CD4-positive, CD25-positive, alpha-beta regulatory T cell (primary cell): Measurements from ENCODE around the gene ZNF609. TPM values are rescaled to one million over a fixed set of nuclear protein-coding genes. Genes with fewer than 3 reads are reported as not detected.

Source experiments
- ATAC-seq, 2 donors: fragments of 150-1000 bp; cut with Tn5 transposase; one replicate each; pipeline ENCODE4 v1.10.0; 2021; ENCODE audit warnings: low read depth in 2 of 2, moderate number of reproducible peaks in 2 of 2, moderate library complexity in 1 of 2
- DNase-seq, 3 donors: peaks; one replicate each; pipeline versions ENCODE4 v3.0.0 to v3.0.0-alpha.2; 2012 to 2022; ENCODE audit warnings: mixed read lengths in 1 of 3
- H3K27ac ChIP-seq: one replicate; pipeline ENCODE4 v1.7.0; 2013; ENCODE audit warnings: mild to moderate bottlenecking, low read length; ENCODE audit not compliant: insufficient read depth, poor library complexity, severe bottlenecking
- H3K27me3 ChIP-seq: one replicate; pipeline ENCODE4 v1.7.0; 2013; ENCODE audit warnings: low read length; ENCODE audit not compliant: control insufficient read depth, insufficient read depth
- H3K36me3 ChIP-seq: one replicate; pipeline ENCODE4 v1.7.0; 2013; ENCODE audit warnings: mild to moderate bottlenecking, low read length, moderate library complexity; ENCODE audit not compliant: control insufficient read depth, insufficient read depth
- H3K4me1 ChIP-seq: 2 replicates; pipeline ENCODE4 v1.7.0; 2013; ENCODE audit warnings: mild to moderate bottlenecking, low read length; ENCODE audit not compliant: insufficient read depth, control insufficient read depth, poor library complexity, severe bottlenecking
- H3K4me3 ChIP-seq: one replicate; pipeline ENCODE4 v1.7.0; 2013; ENCODE audit warnings: low read depth, mild to moderate bottlenecking, low read length, moderate library complexity
- H3K9me3 ChIP-seq, 2 experiments: 1 replicate in 1 of 2; 2 replicates in 1 of 2; pipeline ENCODE4 v1.7.0; 2013; ENCODE audit warnings: low read length in 2 of 2, mild to moderate bottlenecking in 1 of 2, moderate library complexity in 1 of 2; ENCODE audit not compliant: control insufficient read depth in 2 of 2
- H3K27ac Mint-ChIP-seq, 3 donors: one replicate each; pipeline ENCODE4 v1.8.0; 2020 to 2022; ENCODE audit warnings: mild to moderate bottlenecking in 3 of 3, mixed read lengths in 3 of 3, moderate library complexity in 2 of 3
- H3K27me3 Mint-ChIP-seq: one replicate; pipeline ENCODE4 v1.8.0; 2022; ENCODE audit warnings: mild to moderate bottlenecking, mixed read lengths
- H3K36me3 Mint-ChIP-seq: one replicate; pipeline ENCODE4 v1.8.0; 2020; ENCODE audit warnings: mixed read lengths
- H3K4me1 Mint-ChIP-seq, 4 donors: one replicate each; pipeline ENCODE4 v1.8.0; 2020 to 2022; ENCODE audit warnings: mixed read lengths in 4 of 4, mild to moderate bottlenecking in 1 of 4
- H3K4me3 Mint-ChIP-seq, 4 donors: one replicate each; pipeline ENCODE4 v1.8.0; 2020 to 2022; ENCODE audit warnings: mild to moderate bottlenecking in 4 of 4, mixed read lengths in 4 of 4, moderate library complexity in 3 of 4
- H3K9me3 Mint-ChIP-seq, 7 donors: one replicate each; pipeline ENCODE4 v1.8.0; 2020 to 2022; ENCODE audit warnings: mixed read lengths in 7 of 7, mild to moderate bottlenecking in 3 of 7, moderate library complexity in 2 of 7
- polyA plus RNA-seq, 4 donors: library from polyadenylated mRNA; unstranded; fragments of 300-500 nt; fragmentation: Illumina TruSeq; gene quantifications; one replicate each; pipeline ENCODE4 v1.2.3, GENCODE V29; 2021
- total RNA-seq: library from RNA; stranded (reverse); gene quantifications from one replicate; pipeline ENCODE4 v1.2.3, GENCODE V29; 2022

ZNF609 gene
- total and polyA plus RNA-seq, 5 donors from 2014 or later = 0.64 to 39.0 (median 2.0) TPM

DNA sequence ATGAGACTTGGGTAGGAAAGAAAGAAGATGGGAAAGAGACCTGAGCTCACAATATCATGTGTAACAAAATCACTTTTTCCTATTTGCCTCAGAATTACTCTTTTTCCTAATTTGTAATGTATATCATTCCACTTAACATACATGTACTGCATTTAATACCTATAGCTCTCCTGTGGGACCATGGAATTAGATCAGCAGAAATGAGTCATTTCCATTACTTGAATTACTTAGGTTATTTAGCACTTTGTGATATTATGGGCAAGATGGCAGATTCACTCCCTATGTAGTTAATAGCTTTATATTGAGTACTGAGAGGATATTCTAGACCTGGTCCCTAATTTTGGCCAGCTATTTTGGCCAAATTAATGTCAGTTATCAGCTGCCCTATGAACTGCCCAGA lies 70.5 kb downstream of the ZNF609 start:
- Mint-ChIP-seq H3K27ac (no peak overlapping the region), H3K4me1 (peaks cover 26 to 68% (median 51%) of the 10 kb centered on the region in 4 donors), H3K27me3 (no peaks in the 10 kb centered on the region), H3K9me3 (peaks cover 0 to 2% (median 0%) of the 10 kb centered on the region in 7 donors), H3K4me3 (no peak overlapping the region), H3K36me3 (peaks cover 24% of the 10 kb centered on the region)
- Histone ChIP-seq H3K27ac (no peak overlapping the region), H3K4me3 (no peak overlapping the region), H3K4me1 (peaks cover 12% of the 10 kb centered on the region), H3K9me3 (no peaks in the 10 kb centered on the region), H3K27me3 (no peaks in the 10 kb centered on the region), H3K36me3 (peaks cover 2% of the 10 kb centered on the region)
- no peak for ATAC-seq
- DNase-seq = no peak

DNA sequence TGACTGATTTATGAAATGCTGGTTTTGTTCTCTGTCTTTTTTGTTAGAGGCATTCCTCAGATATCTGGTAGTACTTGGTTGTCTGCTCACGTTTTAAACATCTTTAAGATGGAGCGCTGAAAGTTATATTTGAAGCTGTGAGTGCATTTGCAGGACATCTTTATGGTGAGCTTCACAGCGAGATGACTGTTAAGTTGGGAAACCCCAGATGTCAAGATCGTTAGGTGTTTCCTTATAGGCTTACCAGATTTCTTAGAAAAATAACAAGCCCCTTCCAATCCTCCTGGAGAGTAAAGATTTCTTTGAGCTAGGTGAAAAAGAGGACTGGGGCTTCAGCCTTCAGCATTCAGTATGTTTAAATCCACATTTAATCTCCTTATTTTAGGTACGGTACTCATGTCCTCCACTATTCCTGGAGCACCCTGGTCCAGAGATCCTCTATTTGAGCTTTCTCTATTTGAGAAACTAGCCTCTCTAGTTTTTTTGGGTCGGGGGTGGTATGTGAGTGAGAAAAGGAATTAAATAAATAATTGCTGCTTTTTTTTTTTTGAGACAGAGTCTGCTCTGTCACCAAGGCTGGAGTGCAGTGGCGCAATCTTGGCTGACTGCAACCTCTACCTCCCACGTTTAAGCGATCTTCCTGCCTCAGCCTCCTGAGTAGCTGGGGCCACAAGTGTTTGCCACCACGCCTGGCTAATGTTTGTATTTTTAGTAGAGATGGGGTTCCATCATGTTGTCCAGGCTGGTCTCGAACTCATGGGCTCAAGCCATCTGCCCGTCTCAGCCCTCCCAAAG lies 72.3 kb downstream of the ZNF609 start:
- Mint-ChIP-seq H3K27ac (peak overlapping the region in 1 of 3 donors; percentile 48), H3K4me3 (no peak overlapping the region), H3K36me3 (peaks cover 24% of the 10 kb centered on the region), H3K9me3 (peaks cover 0 to 2% (median 0%) of the 10 kb centered on the region in 7 donors), H3K4me1 (peaks cover 22 to 54% (median 41%) of the 10 kb centered on the region in 4 donors), H3K27me3 (no peaks in the 10 kb centered on the region)
- H3K27me3 ChIP-seq = no peaks in the 10 kb centered on the region
- ATAC-seq (no peak), DNase-seq (peak in 1 of 3 donors; percentile 25)
- H3K4me3 ChIP-seq = no peak overlapping the region
- H3K9me3 ChIP-seq = no peaks in the 10 kb centered on the region
- peaks cover 2% of the 10 kb centered on the region for H3K36me3 ChIP-seq
- H3K27ac ChIP-seq = no peak overlapping the region
- H3K4me1 ChIP-seq = peaks cover 7% of the 10 kb centered on the region

DNA sequence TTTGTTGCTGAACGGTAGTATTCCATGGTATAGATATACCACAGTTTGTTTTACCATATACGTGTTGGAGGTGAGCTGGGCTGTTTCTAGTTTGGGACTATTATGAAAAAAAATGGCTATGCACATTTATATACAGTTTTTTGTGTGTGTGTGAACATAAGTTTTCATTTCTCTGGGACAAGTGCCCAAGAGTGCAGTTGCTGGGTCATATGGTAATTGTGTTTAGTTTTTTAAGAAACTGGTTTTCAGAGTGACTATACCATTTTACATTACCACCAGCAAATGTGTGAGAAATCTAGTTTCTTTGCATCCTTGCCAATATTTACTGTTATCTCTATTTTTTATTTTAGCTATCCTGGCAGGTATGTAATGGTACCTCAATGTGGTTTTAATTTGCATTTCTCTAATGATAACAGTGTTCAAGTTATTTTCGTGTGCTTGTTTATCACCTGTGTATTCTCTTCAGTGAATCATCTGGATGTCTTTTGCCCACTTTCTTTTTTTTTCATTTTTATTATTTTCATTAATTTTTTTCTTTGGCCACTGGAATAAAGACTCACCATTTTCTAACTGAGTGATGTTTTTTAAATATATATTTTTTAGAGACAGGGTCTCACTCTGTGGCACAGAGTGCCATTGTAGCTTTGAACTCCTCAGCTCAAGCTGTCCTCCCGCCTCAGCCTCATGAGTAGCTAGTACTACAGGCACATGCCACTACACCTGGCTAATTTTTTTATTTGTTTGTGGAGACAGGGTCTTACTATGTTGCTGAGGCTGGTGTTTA lies 75.3 kb downstream of the ZNF609 start:
- DNase-seq = no peak
- H3K9me3 Mint-ChIP-seq = no peaks in the 10 kb centered on the region
- no peak overlapping the region for H3K27ac ChIP-seq
- no peaks in the 10 kb centered on the region for H3K27me3 ChIP-seq
- H3K27ac Mint-ChIP-seq = peak overlapping the region; percentile 38 to 62 (median 41)
- no peak overlapping the region for H3K4me3 ChIP-seq
- H3K36me3 ChIP-seq = no peaks in the 10 kb centered on the region
- H3K9me3 ChIP-seq = no peaks in the 10 kb centered on the region
- no peaks in the 10 kb centered on the region for H3K27me3 Mint-ChIP-seq
- H3K4me1 Mint-ChIP-seq = peaks cover 19 to 44% (median 34%) of the 10 kb centered on the region in 4 donors
- H3K4me3 Mint-ChIP-seq = peak overlapping the region in 1 of 4 donors; percentile 36
- ATAC-seq = no peak
- H3K4me1 ChIP-seq = peaks cover 6% of the 10 kb centered on the region
- H3K36me3 Mint-ChIP-seq = peaks cover 19% of the 10 kb centered on the region

DNA sequence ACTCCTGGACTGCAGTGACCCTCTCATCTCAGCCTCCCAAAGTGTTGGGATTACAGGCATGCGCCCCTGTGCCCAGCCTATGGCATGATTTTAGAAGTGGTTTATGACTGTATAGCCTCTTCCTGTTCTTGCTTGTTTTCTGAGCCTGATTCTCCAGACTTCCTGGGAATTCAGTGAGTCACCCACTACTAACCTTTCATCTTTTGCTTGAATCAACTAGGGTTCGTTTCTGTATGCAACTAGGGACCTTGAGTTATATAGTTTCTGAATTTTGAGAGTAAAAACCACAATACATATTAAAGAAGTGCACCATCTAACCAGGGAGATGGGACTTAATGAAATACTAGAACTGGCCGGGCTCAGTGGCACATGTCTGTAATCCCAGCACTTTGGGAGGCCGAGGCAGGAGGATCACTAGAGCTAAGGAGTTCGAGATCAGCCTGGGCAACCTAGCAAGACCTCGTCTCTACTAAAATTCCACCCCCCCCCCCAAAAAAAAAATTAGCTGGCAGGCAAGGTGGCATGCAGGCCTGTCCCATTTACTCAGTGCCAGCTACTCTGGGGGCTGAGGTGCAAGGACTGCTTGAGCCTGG lies 76.0 kb downstream of the ZNF609 start:
- H3K36me3 Mint-ChIP-seq = peaks cover 19% of the 10 kb centered on the region
- H3K9me3 Mint-ChIP-seq = no peaks in the 10 kb centered on the region
- no peak overlapping the region for H3K4me3 ChIP-seq
- H3K4me1 ChIP-seq = peaks cover 6% of the 10 kb centered on the region
- H3K9me3 ChIP-seq = no peaks in the 10 kb centered on the region
- H3K27me3 ChIP-seq = no peaks in the 10 kb centered on the region
- H3K36me3 ChIP-seq = no peaks in the 10 kb centered on the region
- H3K4me3 Mint-ChIP-seq = peak overlapping the region in 1 of 4 donors; percentile 36
- H3K4me1 Mint-ChIP-seq = peaks cover 19 to 39% (median 29%) of the 10 kb centered on the region in 4 donors
- no peak overlapping the region for H3K27ac ChIP-seq
- no peaks in the 10 kb centered on the region for H3K27me3 Mint-ChIP-seq
- ATAC-seq (no peak), DNase-seq (peak in 1 of 3 donors; percentile 6)
- peak overlapping the region in 1 of 3 donors; percentile 44 for H3K27ac Mint-ChIP-seq

DNA sequence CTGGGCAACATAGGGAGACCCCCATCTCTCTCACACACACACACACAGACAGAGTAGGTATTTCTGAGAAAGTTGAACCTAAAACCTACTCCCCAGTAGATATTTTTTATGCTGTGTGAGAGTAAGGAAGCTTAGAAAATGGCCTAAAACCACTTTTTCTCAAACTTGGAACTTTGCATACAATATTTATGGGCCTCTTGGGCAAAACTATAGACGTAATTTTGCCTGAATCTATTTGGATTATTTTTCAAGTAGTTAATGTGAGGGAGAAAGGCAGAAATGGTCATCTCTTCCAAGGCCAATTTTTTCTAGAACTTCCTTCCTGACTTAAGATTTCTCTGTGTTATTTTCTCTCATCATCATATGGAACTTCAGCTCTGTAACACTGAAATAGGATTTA lies 81.7 kb downstream of the ZNF609 start:
- ATAC-seq = no peak
- Histone ChIP-seq H3K27me3 (no peaks in the 10 kb centered on the region), H3K4me3 (no peak overlapping the region), H3K9me3 (no peaks in the 10 kb centered on the region), H3K27ac (no peak overlapping the region), H3K36me3 (no peaks in the 10 kb centered on the region), H3K4me1 (no peaks in the 10 kb centered on the region)
- Mint-ChIP-seq H3K9me3 (no peaks in the 10 kb centered on the region), H3K36me3 (peaks cover 8% of the 10 kb centered on the region), H3K4me1 (peaks cover 5 to 19% (median 14%) of the 10 kb centered on the region in 4 donors), H3K4me3 (no peak overlapping the region), H3K27ac (no peak overlapping the region), H3K27me3 (no peaks in the 10 kb centered on the region)
- no peak for DNase-seq

DNA sequence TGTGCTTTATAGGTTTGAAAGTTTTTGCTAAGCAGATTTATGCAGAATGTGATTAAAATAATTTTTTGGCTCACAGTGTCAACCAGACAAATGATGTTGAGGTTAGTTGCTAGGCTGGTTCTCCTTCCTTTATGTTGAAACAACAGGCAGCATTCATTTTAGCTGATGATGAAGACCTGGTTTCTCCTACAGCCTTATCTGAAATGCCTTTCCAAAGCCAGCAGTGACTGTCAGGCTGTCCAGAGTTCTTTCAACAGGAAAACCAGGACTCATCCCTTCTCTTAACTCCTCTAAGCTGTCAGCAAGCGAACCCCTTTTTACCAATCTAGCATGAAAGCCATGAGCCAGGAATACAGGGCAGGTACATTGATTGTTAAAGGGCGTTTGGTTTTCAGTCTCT lies 84.1 kb downstream of the ZNF609 start:
- ATAC-seq = no peak
- no peaks in the 10 kb centered on the region for H3K9me3 Mint-ChIP-seq
- H3K9me3 ChIP-seq = no peaks in the 10 kb centered on the region
- H3K27ac ChIP-seq = no peak overlapping the region
- no peak overlapping the region for H3K4me3 ChIP-seq
- no peaks in the 10 kb centered on the region for H3K36me3 ChIP-seq
- H3K27me3 Mint-ChIP-seq = no peaks in the 10 kb centered on the region
- no peak for DNase-seq
- peaks cover 8% of the 10 kb centered on the region for H3K36me3 Mint-ChIP-seq
- no peak overlapping the region for H3K4me3 Mint-ChIP-seq
- no peaks in the 10 kb centered on the region for H3K4me1 ChIP-seq
- peak overlapping the region; percentile 7 to 56 (median 53) for H3K27ac Mint-ChIP-seq
- peaks cover 10 to 28% (median 19%) of the 10 kb centered on the region in 4 donors for H3K4me1 Mint-ChIP-seq
- no peaks in the 10 kb centered on the region for H3K27me3 ChIP-seq

DNA sequence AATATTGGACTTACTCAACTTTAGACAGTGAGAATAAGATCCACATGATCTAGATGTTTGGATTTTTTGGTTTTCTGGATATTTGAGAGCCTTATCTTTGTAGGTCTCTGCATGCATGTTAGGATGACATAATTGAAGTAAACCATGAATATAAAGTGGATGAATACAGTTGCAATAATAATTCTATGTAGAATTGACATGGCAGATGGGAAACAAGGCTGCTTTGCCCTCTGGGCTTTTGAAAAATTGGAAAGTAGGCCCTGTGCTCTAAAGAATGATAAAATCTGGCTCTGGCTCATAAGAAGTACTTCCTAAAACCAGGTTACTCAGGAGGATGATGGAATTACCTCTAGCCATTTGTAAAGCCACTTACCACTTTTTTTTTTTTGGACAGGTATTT lies 86.9 kb downstream of the ZNF609 start:
- H3K4me3 Mint-ChIP-seq = no peak overlapping the region
- H3K36me3 ChIP-seq = no peaks in the 10 kb centered on the region
- H3K4me3 ChIP-seq = no peak overlapping the region
- H3K9me3 Mint-ChIP-seq = no peaks in the 10 kb centered on the region
- H3K9me3 ChIP-seq = no peaks in the 10 kb centered on the region
- H3K27ac ChIP-seq = no peak overlapping the region
- H3K4me1 Mint-ChIP-seq = peaks cover 10 to 40% (median 28%) of the 10 kb centered on the region in 4 donors
- no peak for DNase-seq
- H3K36me3 Mint-ChIP-seq = peaks cover 7% of the 10 kb centered on the region
- no peaks in the 10 kb centered on the region for H3K27me3 Mint-ChIP-seq
- H3K27me3 ChIP-seq = no peaks in the 10 kb centered on the region
- H3K4me1 ChIP-seq = no peaks in the 10 kb centered on the region
- no peak for ATAC-seq
- H3K27ac Mint-ChIP-seq = peak overlapping the region in 1 of 3 donors; percentile 6
